GM19438 (cell line): Measurements from ENCODE around the gene ZNF491.
"Not testable (repeated sequence)": the region's sequence is repeated elsewhere in the genome, so short reads cannot be mapped to it uniquely, and the experiment has no call there.

Experiments used
- ATAC-seq: cut with Tn5 transposase; IDR thresholded peaks from one replicate; pipeline ENCODE4 v1.9.1; 2021; ENCODE audit warnings: low read depth; ENCODE audit not compliant: unreplicated experiment

The ZNF491 gene

GRCh38 chr19:11797491-11797890 is 832 bp upstream of the ZNF491 start:
- no peak for ATAC-seq

GRCh38 chr19:11806354-11807098 is 8.2 kb downstream of the ZNF491 start:
- ATAC-seq: no peak

DNA sequence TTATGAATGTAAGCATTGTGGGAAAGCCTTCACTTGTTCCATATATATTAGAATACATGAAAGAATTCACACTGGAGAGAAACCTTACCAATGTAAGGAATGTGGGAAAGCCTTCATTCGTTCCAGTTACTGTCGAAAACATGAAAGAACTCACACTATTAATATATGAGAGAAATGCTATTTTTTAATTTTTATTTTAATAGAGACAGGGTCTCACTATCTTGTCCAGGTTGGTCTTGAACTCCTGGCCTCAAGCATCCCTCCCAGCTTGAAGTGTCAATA is 8.7 kb downstream of the ZNF491 start:
- no peak for ATAC-seq

- ATAC-seq: peak; percentile 28
Observed at GRCh38 chr19:11813703-11814028, 15.3 kb downstream of the ZNF491 start.

GRCh38 chr19:11814029-11814699 is 15.8 kb downstream of the ZNF491 start, which contains the start of gene ZNF440:
TSS of gene ZNF440 (plus strand) at chr19:11814273. CDS start at chr19:11814448, 175 bp downstream.
- peak; percentile 98 for ATAC-seq

GRCh38 chr19:11814700-11815035 is 16.3 kb downstream of the ZNF491 start:
- no peak for ATAC-seq

DNA sequence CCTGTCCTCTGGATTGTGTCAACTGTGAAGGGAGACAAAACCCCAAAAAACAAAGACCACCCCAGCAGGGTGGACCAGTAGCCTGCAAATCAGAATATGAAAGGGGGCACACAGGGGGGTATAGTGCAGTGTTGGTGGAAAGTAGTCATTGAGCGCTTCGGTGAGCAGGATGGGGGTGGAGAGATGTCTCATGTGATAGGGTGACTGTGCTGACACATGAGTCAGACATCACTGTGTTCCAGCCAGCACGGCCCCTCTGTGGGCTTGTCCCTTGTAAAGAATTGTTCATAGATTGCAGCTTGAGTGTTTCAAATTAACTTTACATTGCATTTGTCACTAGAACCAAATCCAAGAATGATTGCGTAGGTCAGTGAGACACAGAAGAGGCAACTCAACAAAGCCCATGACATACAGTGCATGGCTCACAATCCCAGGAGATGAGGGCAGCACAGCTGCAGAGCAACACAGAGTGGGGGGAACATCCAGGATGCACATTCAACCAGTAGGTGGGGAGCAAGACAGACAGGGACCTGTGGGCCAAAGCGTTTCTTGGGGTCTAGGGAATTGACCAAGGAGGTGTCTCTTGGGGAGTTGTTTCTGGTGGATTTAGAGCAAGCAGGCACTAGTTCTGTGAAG is 23.3 kb downstream of the ZNF491 start:
- ATAC-seq: no peak

- ATAC-seq: not testable (repeated sequence)
Observed at GRCh38 chr19:11828957-11829876, 30.9 kb downstream of the ZNF491 start.

- no peak for ATAC-seq
Observed at GRCh38 chr19:11832253-11832912, 34.1 kb downstream of the ZNF491 start.

DNA sequence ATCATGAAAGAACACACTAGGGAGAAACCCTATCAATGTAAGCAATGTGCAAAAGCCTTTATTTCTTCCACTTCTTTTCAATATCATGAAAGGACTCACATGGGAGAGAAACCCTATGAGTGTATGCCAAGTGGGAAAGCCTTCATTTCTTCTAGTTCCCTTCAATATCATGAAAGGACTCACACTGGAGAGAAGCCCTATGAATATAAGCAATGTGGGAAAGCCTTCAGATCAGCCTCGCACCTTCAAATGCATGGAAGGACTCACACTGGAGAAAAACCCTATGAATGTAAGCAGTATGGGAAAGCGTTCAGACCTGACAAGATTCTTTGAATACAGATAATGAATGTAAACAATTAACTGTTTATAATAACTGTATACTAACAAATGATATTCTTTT is 35.2 kb downstream of the ZNF491 start:
- ATAC-seq: no peak

- not testable (repeated sequence) for ATAC-seq
Observed at GRCh38 chr19:11835626-11836066, 37.3 kb downstream of the ZNF491 start.

DNA sequence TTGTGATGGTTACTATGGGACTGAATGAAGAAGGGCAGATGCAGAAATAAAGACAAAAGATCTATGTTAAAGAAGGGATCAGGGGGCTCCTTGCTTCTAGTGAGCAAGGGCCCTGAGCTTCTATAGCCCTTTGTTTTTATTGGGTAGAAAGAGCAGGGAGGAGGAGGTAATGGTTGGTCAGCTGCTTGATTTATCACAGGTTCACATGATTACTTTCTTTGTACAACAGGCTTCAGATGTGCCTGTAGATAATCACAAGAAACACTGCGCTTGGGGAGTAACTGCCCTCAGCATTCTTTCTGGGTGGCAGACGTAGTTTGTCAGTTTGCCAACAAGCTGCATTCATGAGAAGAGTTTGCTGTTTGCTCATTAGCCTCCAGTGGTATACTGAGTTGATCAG is 45.4 kb downstream of the ZNF491 start:
- no peak for ATAC-seq

DNA sequence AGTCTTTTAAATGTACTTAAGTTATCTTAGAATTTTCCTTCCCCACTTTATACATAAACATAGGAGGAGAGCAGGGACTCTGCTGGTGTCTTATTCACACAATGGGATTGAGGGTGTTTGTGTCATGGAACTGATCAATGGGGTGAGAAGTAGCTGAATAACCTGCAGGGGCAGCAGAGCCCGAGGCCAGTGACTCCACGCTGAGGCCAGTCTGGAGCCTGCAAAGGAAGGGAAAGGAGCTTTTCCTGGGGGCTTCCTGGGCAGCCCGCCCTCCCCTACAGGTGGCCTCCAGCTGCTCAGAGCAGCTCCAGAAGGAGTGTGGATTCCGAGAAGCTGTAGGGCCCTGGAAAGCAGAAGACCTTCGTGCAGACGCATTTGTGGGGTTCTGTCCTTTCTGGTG is 49.3 kb downstream of the ZNF491 start:
- ATAC-seq: not testable (repeated sequence)

GRCh38 chr19:11848200-11848593 is 49.9 kb downstream of the ZNF491 start:
- no peak for ATAC-seq

- peak; percentile 95 for ATAC-seq
Observed at GRCh38 chr19:11848594-11849469, 50.5 kb downstream of the ZNF491 start, which contains the start of gene ZNF439. TSS of gene ZNF439 (plus strand) at chr19:11848726. CDS start at chr19:11848868, 142 bp downstream.

- not testable (repeated sequence) for ATAC-seq
Observed at GRCh38 chr19:11850289-11850688, 52.0 kb downstream of the ZNF491 start.

GRCh38 chr19:11853358-11853757 is 55.0 kb downstream of the ZNF491 start:
- no peak for ATAC-seq

DNA sequence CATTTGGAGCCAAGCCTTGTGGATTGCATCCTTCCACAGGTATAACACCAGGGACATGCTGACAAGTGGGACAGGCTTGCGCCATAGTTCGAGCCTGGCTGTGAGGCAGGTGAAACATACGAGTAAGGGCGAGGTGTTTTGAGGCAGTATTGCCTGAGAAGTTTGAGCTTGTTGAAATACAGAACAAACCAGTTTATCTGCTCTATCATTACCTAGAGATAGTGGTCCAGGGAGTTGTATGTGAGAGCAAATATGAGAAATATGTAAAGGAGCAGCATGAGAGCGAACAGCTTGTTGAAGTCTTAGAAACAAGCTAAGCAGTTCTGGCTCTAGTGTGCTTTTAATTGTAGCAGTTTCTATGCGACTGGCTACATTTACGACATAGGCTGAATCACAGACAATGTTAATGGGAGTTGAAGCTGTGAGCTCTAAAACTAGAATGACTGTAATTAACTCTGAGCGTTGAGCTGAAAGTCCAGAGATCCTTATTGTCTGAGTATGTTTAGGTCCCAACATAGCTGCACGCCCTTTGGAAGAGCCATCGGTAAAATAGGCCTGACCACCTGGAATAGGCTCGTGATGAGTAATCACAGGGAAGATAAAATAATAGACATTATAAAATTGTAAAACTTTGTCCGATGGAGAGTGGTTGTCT is 58.4 kb downstream of the ZNF491 start:
- no peak for ATAC-seq
